Stimulated activated CD8-positive, alpha-beta memory T cell treated with anti-CD3 and anti-CD28 coated beads, Interleukin-4, amount 100 ng/mL, for 1 hour (primary cell): ENCODE results near the gene SIRPD.
"Not testable (repeated sequence)": the region's sequence is repeated elsewhere in the genome, so short reads cannot be mapped to it uniquely, and the experiment has no call there.

Source experiments
- DNase-seq, 2 donors: peaks; one replicate each; pipeline ENCODE4 v3.0.0-alpha.2; 2020; ENCODE audit warnings: low read depth in 2 of 2, low spot score in 1 of 2

SIRPD gene

GRCh38 chr20:1557605-1558004 is at the start of gene SIRPD:
Gene SIRPD (minus strand): TSS chr20:1557705. CDS start chr20:1557653, 52 bp downstream.
- no peak for DNase-seq

- no peak for DNase-seq
Observed at GRCh38 chr20:1600736-1601135, 43.2 kb upstream of the SIRPD start.

- DNase-seq, result no peak
Observed at GRCh38 chr20:1595333-1595732, 37.8 kb upstream of the SIRPD start.

- DNase-seq, result no peak
Observed at GRCh38 chr20:1588533-1589460, 31.3 kb upstream of the SIRPD start.

GRCh38 chr20:1587781-1588532 is 30.5 kb upstream of the SIRPD start:
- DNase-seq, result no peak

- DNase-seq, result no peak
Observed at GRCh38 chr20:1579488-1579887, 22.0 kb upstream of the SIRPD start.

- no peak for DNase-seq
Observed at GRCh38 chr20:1577906-1578305, 20.4 kb upstream of the SIRPD start.

GRCh38 chr20:1577313-1577712 is 19.8 kb upstream of the SIRPD start:
- DNase-seq, result not testable (repeated sequence)

GRCh38 chr20:1576641-1577040 is 19.1 kb upstream of the SIRPD start:
- DNase-seq, result no peak

- DNase-seq, result not testable (repeated sequence)
Observed at GRCh38 chr20:1576003-1576402, 18.5 kb upstream of the SIRPD start.

GRCh38 chr20:1571583-1571982 is 14.1 kb upstream of the SIRPD start:
- DNase-seq, result not testable (repeated sequence)

- DNase-seq, result no peak
Observed at GRCh38 chr20:1569415-1569881, 11.9 kb upstream of the SIRPD start.

GRCh38 chr20:1568163-1568490 is 10.6 kb upstream of the SIRPD start:
- DNase-seq, result no peak

- DNase-seq, result no peak
Observed at GRCh38 chr20:1567392-1568162, 10.1 kb upstream of the SIRPD start.

GRCh38 chr20:1566701-1567100 is 9.2 kb upstream of the SIRPD start:
- DNase-seq, result no peak

GRCh38 chr20:1565461-1565860 is 8.0 kb upstream of the SIRPD start:
- DNase-seq, result no peak

- no peak for DNase-seq
Observed at GRCh38 chr20:1563598-1563997, 6.1 kb upstream of the SIRPD start.

- no peak for DNase-seq
Observed at GRCh38 chr20:1562622-1563021, 5.1 kb upstream of the SIRPD start.

- DNase-seq, result no peak
Observed at GRCh38 chr20:1561350-1561749, 3.8 kb upstream of the SIRPD start.

- no peak for DNase-seq
Observed at GRCh38 chr20:1555952-1556351, 1.6 kb downstream of the SIRPD start.

GRCh38 chr20:1539816-1540419 is 17.6 kb downstream of the SIRPD start:
- DNase-seq, result no peak
